Left lobe of liver (tissue), 2 donors: ENCODE results near the gene TNFRSF21. TPM values are rescaled to one million over a fixed set of nuclear protein-coding genes. Genes with fewer than 3 reads are reported as not detected.

Experiments
- ATAC-seq: fragments of 200-7000 bp; cut with Tn5 transposase; one replicate; pipeline ENCODE4 v1.9.1; 2020; ENCODE audit warnings: mild to moderate bottlenecking, moderate library complexity
- DNase-seq: peaks from one replicate; pipeline ENCODE4 v3.0.0-alpha.2; 2020; ENCODE audit warnings: low spot score
- total RNA-seq: library from RNA; stranded (reverse); gene quantifications from one replicate; pipeline ENCODE4 v1.2.1, GENCODE V29; 2021
- donor health status: DM: no; HTN: no; CAD: no; lungs with moderate emphysema.
- donor health status: DM: no; HTN: yes; CAD: no.

Gene TNFRSF21
- total RNA-seq, 1 donor from 2014 or later: 2.8 TPM

- DNase-seq (no peak), ATAC-seq (no peak)
These were observed 127.3 kb downstream of the TNFRSF21 start for GRCh38 chr6:47182291-47182957.

- ATAC-seq (no peak), DNase-seq (no peak)
These were observed 128.0 kb downstream of the TNFRSF21 start for GRCh38 chr6:47181681-47182080.

Other genes starting within 250 kb of the TNFRSF21 start
- gene CD2AP, start 167.9 kb upstream of the TNFRSF21 start, total RNA-seq: 10.7 TPM